Endothelial cell of umbilical vein (primary cell): ENCODE measurements around the gene NIF3L1. TPM values are rescaled to one million over a fixed set of nuclear protein-coding genes. Genes with fewer than 3 reads are reported as not detected.

Experiments used
- BruUV-seq: library from RNA; stranded (reverse); fragments of 400-500 nt; replicated peaks from 2 replicates; lab custom pipeline; 2021; lab: Mats Ljungman, UMichigan
- CTCF ChIA-PET: fragments of 300-600, 350-600 bp; sonication (Branson Sonifier 250); formaldehyde crosslinking; loops from one replicate; lab custom pipeline; 2021; ENCODE audit warnings: antibody characterized with exemption, inconsistent platforms; lab: Charles Lee
- POLR2A ChIA-PET: fragments of 300-600, 350-600 bp; sonication (Branson Sonifier 250); formaldehyde crosslinking; loops from one replicate; lab custom pipeline; 2021; ENCODE audit warnings: antibody characterized with exemption, inconsistent platforms; lab: Charles Lee
- DNase-seq: peaks from one replicate; pipeline ENCODE4 v3.0.0-alpha.2; 2011; ENCODE audit warnings: low read depth, low spot score
- FAIRE-seq: peaks from 2 replicates; lab custom pipeline; 2011; peaks lifted over from hg19 to GRCh38; lab: Jason Lieb, UNC
- H2AFZ ChIP-seq: 2 replicates; pipeline ENCODE4 v1.6.0; 2012; ENCODE audit warnings: low read depth, low read length, control low read depth, inconsistent platforms
- H3K27ac ChIP-seq: 2 replicates; pipeline ENCODE4 v1.5.1; 2011; ENCODE audit warnings: low read depth, mild to moderate bottlenecking, control low read depth, low read length, moderate library complexity; ENCODE audit not compliant: insufficient read depth
- H3K27me3 ChIP-seq, 2 experiments: 2 replicates each; pipeline versions ENCODE4 v1.6.0 to v1.6.1; 2011; ENCODE audit warnings: low read length in 2 of 2, mixed read lengths in 1 of 2; ENCODE audit not compliant: control insufficient read depth in 2 of 2, insufficient read depth in 2 of 2
- H3K36me3 ChIP-seq, 2 experiments: 2 replicates in 1 of 2; 3 replicates in 1 of 2; pipeline ENCODE4 v1.5.1; 2011; ENCODE audit warnings: low read length in 2 of 2, mild to moderate bottlenecking in 1 of 2, moderate library complexity in 1 of 2; ENCODE audit not compliant: control insufficient read depth in 2 of 2, insufficient read depth in 2 of 2; ENCODE audit errors: extremely low read depth in 1 of 2
- H3K4me1 ChIP-seq: 3 replicates; pipeline ENCODE4 v1.5.1; 2011; ENCODE audit warnings: mild to moderate bottlenecking, low read length; ENCODE audit not compliant: control insufficient read depth, insufficient read depth; ENCODE audit errors: extremely low read depth
- H3K4me2 ChIP-seq: 2 replicates; pipeline ENCODE4 v1.6.1; 2011; ENCODE audit warnings: low read length, control low read depth, mixed read lengths; ENCODE audit not compliant: insufficient read depth
- H3K4me3 ChIP-seq, 3 experiments: fragments of 200-600 bp in 1 of 3; sonication (generic), shearing (Covaris generic) in 1 of 3; replicated peaks in 1 of 3; 2 replicates each; pipeline ENCODE4 v1.5.1; 2011 to 2016; ENCODE audit warnings: control low read depth in 3 of 3, low read length in 3 of 3, mild to moderate bottlenecking in 2 of 3, inconsistent platforms in 1 of 3, low read depth in 1 of 3, moderate library complexity in 1 of 3; ENCODE audit not compliant: insufficient read depth in 1 of 3
- H3K79me2 ChIP-seq: 2 replicates; pipeline ENCODE4 v1.6.0; 2012; ENCODE audit warnings: low read length, inconsistent platforms; ENCODE audit not compliant: control insufficient read depth, insufficient read depth
- H3K9ac ChIP-seq: replicated peaks from 2 replicates; pipeline ENCODE3; 2011; ENCODE audit warnings: low read length, control low read depth; ENCODE audit not compliant: insufficient read depth; ENCODE audit errors: extremely low read depth
- H3K9me1 ChIP-seq: replicated peaks from 3 replicates; pipeline ENCODE4 v1.6.0; 2011; ENCODE audit warnings: mild to moderate bottlenecking, low read length; ENCODE audit not compliant: control insufficient read depth, insufficient read depth; ENCODE audit errors: extremely low read depth
- H3K9me3 ChIP-seq: replicated peaks from 2 replicates; pipeline ENCODE4 v1.5.1; 2012; ENCODE audit warnings: low read length, inconsistent platforms; ENCODE audit not compliant: control insufficient read depth, insufficient read depth
- H4K20me1 ChIP-seq: replicated peaks from 2 replicates; pipeline ENCODE3; 2011; ENCODE audit warnings: mild to moderate bottlenecking, low read length; ENCODE audit not compliant: control insufficient read depth, insufficient read depth; ENCODE audit errors: extremely low read depth
- CTCF ChIP-seq, 2 donors: IDR thresholded peaks; 1 replicate in 1 of 2; 2 replicates in 1 of 2; pipeline ENCODE4 v1.5.1; 2011; ENCODE audit warnings: low read length in 2 of 2, mild to moderate bottlenecking in 2 of 2, moderate library complexity in 2 of 2, control low read depth in 1 of 2, inconsistent platforms in 1 of 2, low read depth in 1 of 2; ENCODE audit not compliant: insufficient read depth in 1 of 2; ENCODE audit errors: extremely low read depth in 1 of 2
- EZH2 ChIP-seq: IDR thresholded peaks from 2 replicates; pipeline ENCODE4 v1.6.1; 2012; ENCODE audit warnings: borderline replicate concordance, low read depth, mild to moderate bottlenecking, moderate library complexity, low read length, inconsistent platforms; ENCODE audit not compliant: severe bottlenecking
- FOS ChIP-seq: IDR thresholded peaks from 2 replicates; pipeline ENCODE4 v1.6.1; 2011; ENCODE audit warnings: mild to moderate bottlenecking, low read length, moderate library complexity, borderline replicate concordance; ENCODE audit not compliant: insufficient read depth
- GATA2 ChIP-seq: IDR thresholded peaks from 2 replicates; pipeline ENCODE4 v1.7.0; 2011; ENCODE audit warnings: low read depth, mild to moderate bottlenecking, moderate library complexity, mixed read lengths, low read length; ENCODE audit not compliant: insufficient read length, insufficient read depth
- JUN ChIP-seq: IDR thresholded peaks from 2 replicates; pipeline ENCODE4 v1.6.1; 2011; ENCODE audit warnings: borderline replicate concordance, low read depth; ENCODE audit not compliant: insufficient read length, insufficient read depth
- MAX ChIP-seq: IDR thresholded peaks from 2 replicates; pipeline ENCODE4 v1.6.1; 2011; ENCODE audit not compliant: insufficient read depth, insufficient read length
- MYC ChIP-seq: IDR thresholded peaks from one replicate; pipeline ENCODE4 v1.6.1; 2011; ENCODE audit warnings: mild to moderate bottlenecking, low read depth, low read length
- POLR2A ChIP-seq: IDR thresholded peaks from 2 replicates; pipeline ENCODE4 v1.6.1; 2012; ENCODE audit warnings: low read depth, mild to moderate bottlenecking, control low read depth, low read length
- dilution Hi-C: fragments of 300-500 bp; cut with MboI; formaldehyde crosslinking; loops from one replicate; pipeline ENCODE4 v1.15.0; 2019; ENCODE audit warnings: low sequenced_read_pairs; ENCODE audit not compliant: extremely low pct_ligation_motif_present
- intact Hi-C: fragments of 100-400 bp; cut with micrococcal nuclease; formaldehyde crosslinking; loops from one replicate; pipeline ENCODE4 v1.10.0; 2022
- polyA plus RNA-seq, 4 experiments: library from polyadenylated mRNA; depleted of rRNA in 3 of 4; stranded (reverse) in 3 of 4; unstranded in 1 of 4; fragments of >200 nt; gene quantifications; 2 replicates each; pipeline versions ENCODE4 v1.2.1 to v1.2.3, GENCODE V29; 2011 to 2012; ENCODE audit warnings: missing spikeins in 1 of 4
- total RNA-seq: library from RNA; stranded (reverse); gene quantifications from 2 replicates; pipeline ENCODE4 v1.2.3, GENCODE V29; 2021

The NIF3L1 gene
- total and polyA plus RNA-seq, 2 donors (not counting 3 experiments of a cell fraction or from before 2014, with no cell fraction given) = 16.3 to 37.5 TPM

GRCh38 chr2:200843993-200844948, 44.9 kb upstream of the NIF3L1 start:
- H3K9me1 ChIP-seq = no peaks in the 10 kb centered on the region
- H2AFZ ChIP-seq = no peak overlapping the region
- no peaks in the 10 kb centered on the region for H3K36me3 ChIP-seq
- DNase-seq (no peak), FAIRE-seq (no peak)
- no peaks in the 10 kb centered on the region for H3K9me3 ChIP-seq
- dilution Hi-C loops = no loop called here
- intact Hi-C loops = no loop called here
- H3K27me3 ChIP-seq = no peaks in the 10 kb centered on the region
- POLR2A ChIA-PET = no interaction called here
- no peak overlapping the region for H3K4me3 ChIP-seq
- H3K27ac ChIP-seq = no peak overlapping the region
- no peak for TF ChIP-seq MAX
- no peak for TF ChIP-seq JUN
- no peak for TF ChIP-seq MYC
- TF ChIP-seq POLR2A = no peak
- no peak for TF ChIP-seq GATA2
- TF ChIP-seq CTCF (IDR thresholded peaks at IDR 0.05; ENCODE audit: extremely low read depth in 1 of 2, insufficient read depth in 1 of 2, low read depth in 1 of 2, low read length in 2 of 2) = no peak
- TF ChIP-seq EZH2 = no peak
- TF ChIP-seq FOS = no peak
- CTCF ChIA-PET = interaction anchor here (1.4 to 2.9 kb wide), 2 partner anchors 17 to 20 kb away, joined by 3 to 10 read pairs; no protein-coding TSS in a partner anchor
- H4K20me1 ChIP-seq = no peaks in the 10 kb centered on the region
- H3K4me1 ChIP-seq = no peaks in the 10 kb centered on the region
- BruUV-seq = no TSS peak
- no peaks in the 10 kb centered on the region for H3K79me2 ChIP-seq
- H3K9ac ChIP-seq = no peak overlapping the region
- no peak overlapping the region for H3K4me2 ChIP-seq
